ENCODE data around the gene FBN1.

FBN1 gene

GRCh38 chr15:48520376-48521155, 124.9 kb downstream of the FBN1 start:
- no peak overlapping the region for H3K9ac ChIP-seq (ENCODE audit: low read depth, low read length)
- H3K27me3 ChIP-seq (ENCODE audit: control insufficient read depth, insufficient read depth, low read length), result no peaks in the 10 kb centered on the region
- no peak overlapping the region for H3K4me3 ChIP-seq (ENCODE audit: low read depth, low read length)
- no peaks in the 10 kb centered on the region for H3K9me3 ChIP-seq (ENCODE audit: control insufficient read depth, insufficient read depth, low read length)
- no peaks in the 10 kb centered on the region for H3K36me3 ChIP-seq (ENCODE audit: control insufficient read depth, insufficient read depth, low read length)
- H3K4me1 ChIP-seq (ENCODE audit: control insufficient read depth, insufficient read depth, low read length), result no peaks in the 10 kb centered on the region

GRCh38 chr15:48516121-48516520, 129.4 kb downstream of the FBN1 start:
- H3K9me3 ChIP-seq (ENCODE audit: control insufficient read depth, insufficient read depth, low read length), result no peaks in the 10 kb centered on the region
- H3K27me3 ChIP-seq (ENCODE audit: control insufficient read depth, insufficient read depth, low read length), result no peaks in the 10 kb centered on the region
- no peaks in the 10 kb centered on the region for H3K4me1 ChIP-seq (ENCODE audit: control insufficient read depth, insufficient read depth, low read length)
- H3K36me3 ChIP-seq (ENCODE audit: control insufficient read depth, insufficient read depth, low read length), result no peaks in the 10 kb centered on the region
- no peak overlapping the region for H3K4me3 ChIP-seq (ENCODE audit: low read depth, low read length)
- no peak overlapping the region for H3K9ac ChIP-seq (ENCODE audit: low read depth, low read length)

DNA sequence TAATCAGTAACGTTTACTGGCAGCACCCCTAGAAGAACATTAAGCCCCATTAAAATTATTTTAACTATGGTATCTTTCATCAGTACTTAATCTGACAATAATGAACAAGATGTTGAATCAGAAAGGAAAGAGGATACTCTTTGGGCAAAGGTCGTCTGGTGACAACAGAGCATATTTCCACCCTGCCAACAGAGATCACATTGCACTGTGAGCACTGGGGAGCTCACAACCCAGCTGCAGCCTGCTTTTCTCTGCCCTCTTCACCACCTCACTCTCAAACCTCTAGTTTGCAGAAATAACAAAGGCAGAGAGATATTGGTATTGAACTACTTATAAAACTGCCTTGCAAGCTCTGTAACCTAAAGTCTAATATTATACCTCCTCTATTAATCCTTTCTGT, 130.0 kb downstream of the FBN1 start:
- no peaks in the 10 kb centered on the region for H3K27me3 ChIP-seq (ENCODE audit: control insufficient read depth, insufficient read depth, low read length)
- no peaks in the 10 kb centered on the region for H3K9me3 ChIP-seq (ENCODE audit: control insufficient read depth, insufficient read depth, low read length)
- H3K4me1 ChIP-seq (ENCODE audit: control insufficient read depth, insufficient read depth, low read length), result no peaks in the 10 kb centered on the region
- H3K4me3 ChIP-seq (ENCODE audit: low read depth, low read length), result no peak overlapping the region
- H3K36me3 ChIP-seq (ENCODE audit: control insufficient read depth, insufficient read depth, low read length), result no peaks in the 10 kb centered on the region
- H3K9ac ChIP-seq (ENCODE audit: low read depth, low read length), result no peak overlapping the region

DNA sequence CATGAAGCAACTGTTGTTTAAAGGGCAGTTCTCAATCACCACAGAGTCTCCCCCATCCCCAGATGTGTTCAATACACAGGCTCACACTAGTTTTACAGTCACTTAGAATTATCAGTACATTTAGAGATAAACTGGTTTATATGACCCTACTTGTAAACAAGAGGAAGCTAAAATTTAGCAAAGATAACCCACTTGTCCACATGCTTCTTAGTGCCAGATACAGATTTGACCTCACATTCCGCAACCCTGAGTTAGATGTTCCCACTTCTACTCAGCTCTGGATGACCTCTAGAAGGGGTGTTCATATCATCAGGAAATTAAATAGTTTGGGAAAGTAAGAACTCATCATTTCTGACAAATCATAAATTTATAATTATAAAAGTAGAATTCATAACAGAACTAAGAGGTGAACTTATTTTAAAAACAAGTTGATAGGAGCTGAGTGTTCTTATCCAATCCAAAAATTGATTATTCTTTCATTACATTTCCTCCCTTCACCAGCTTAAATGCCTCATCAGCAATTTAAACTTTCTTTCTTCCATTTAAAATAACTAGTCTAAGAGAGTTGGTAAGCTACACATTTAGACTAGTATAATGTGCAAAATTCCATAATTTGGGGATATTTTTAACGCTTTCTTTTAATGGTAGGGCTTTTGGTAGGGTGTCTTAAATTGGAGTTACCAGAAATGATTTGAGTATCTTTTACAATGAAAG, 131.2 kb downstream of the FBN1 start:
- Histone ChIP-seq H3K9ac (ENCODE audit: low read depth, low read length) (no peak overlapping the region), H3K4me3 (ENCODE audit: low read depth, low read length) (no peak overlapping the region), H3K36me3 (ENCODE audit: control insufficient read depth, insufficient read depth, low read length) (no peaks in the 10 kb centered on the region), H3K9me3 (ENCODE audit: control insufficient read depth, insufficient read depth, low read length) (no peaks in the 10 kb centered on the region), H3K4me1 (ENCODE audit: control insufficient read depth, insufficient read depth, low read length) (no peaks in the 10 kb centered on the region), H3K27me3 (ENCODE audit: control insufficient read depth, insufficient read depth, low read length) (no peaks in the 10 kb centered on the region)

- H3K4me1 ChIP-seq (ENCODE audit: control insufficient read depth, insufficient read depth, low read length), result no peaks in the 10 kb centered on the region
- no peaks in the 10 kb centered on the region for H3K36me3 ChIP-seq (ENCODE audit: control insufficient read depth, insufficient read depth, low read length)
- no peak overlapping the region for H3K9ac ChIP-seq (ENCODE audit: low read depth, low read length)
- H3K4me3 ChIP-seq (ENCODE audit: low read depth, low read length), result no peak overlapping the region
- H3K27me3 ChIP-seq (ENCODE audit: control insufficient read depth, insufficient read depth, low read length), result no peaks in the 10 kb centered on the region
- no peaks in the 10 kb centered on the region for H3K9me3 ChIP-seq (ENCODE audit: control insufficient read depth, insufficient read depth, low read length)
These were observed 134.5 kb downstream of the FBN1 start for GRCh38 chr15:48510976-48511375.

DNA sequence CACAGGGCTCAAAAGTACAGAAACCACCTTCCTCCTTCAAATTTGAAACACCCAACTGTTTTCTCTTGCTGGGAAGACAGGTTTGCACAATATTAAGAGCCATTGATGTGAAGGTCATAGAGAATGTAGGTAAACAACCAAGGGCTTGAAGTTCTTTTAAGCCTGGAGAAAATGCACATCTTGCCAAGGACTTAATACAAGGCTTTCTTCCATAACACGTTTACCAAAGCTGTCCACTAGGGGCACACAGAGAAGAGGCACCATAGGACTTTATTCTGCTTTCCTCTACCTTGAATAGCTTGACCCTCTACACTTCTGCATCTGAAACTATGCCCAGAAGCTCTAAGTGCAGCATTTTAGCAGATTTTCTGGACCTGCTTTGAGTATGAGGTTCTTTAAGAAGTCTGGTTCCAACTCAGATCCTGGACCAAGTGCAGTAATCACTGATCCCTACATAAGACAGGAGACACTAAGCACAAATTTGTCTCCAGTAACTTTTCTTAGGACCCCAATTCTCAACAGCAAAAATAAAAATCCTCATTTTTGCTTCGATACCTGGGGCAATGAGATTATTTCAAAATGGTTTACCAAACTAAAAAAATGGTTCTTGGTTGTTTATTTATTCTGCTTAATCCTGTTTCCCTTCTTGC, 138.0 kb downstream of the FBN1 start:
- H3K27me3 ChIP-seq (ENCODE audit: control insufficient read depth, insufficient read depth, low read length), result no peaks in the 10 kb centered on the region
- H3K4me3 ChIP-seq (ENCODE audit: low read depth, low read length), result no peak overlapping the region
- H3K36me3 ChIP-seq (ENCODE audit: control insufficient read depth, insufficient read depth, low read length), result no peaks in the 10 kb centered on the region
- H3K9ac ChIP-seq (ENCODE audit: low read depth, low read length), result no peak overlapping the region
- H3K4me1 ChIP-seq (ENCODE audit: control insufficient read depth, insufficient read depth, low read length), result no peaks in the 10 kb centered on the region
- no peaks in the 10 kb centered on the region for H3K9me3 ChIP-seq (ENCODE audit: control insufficient read depth, insufficient read depth, low read length)

DNA sequence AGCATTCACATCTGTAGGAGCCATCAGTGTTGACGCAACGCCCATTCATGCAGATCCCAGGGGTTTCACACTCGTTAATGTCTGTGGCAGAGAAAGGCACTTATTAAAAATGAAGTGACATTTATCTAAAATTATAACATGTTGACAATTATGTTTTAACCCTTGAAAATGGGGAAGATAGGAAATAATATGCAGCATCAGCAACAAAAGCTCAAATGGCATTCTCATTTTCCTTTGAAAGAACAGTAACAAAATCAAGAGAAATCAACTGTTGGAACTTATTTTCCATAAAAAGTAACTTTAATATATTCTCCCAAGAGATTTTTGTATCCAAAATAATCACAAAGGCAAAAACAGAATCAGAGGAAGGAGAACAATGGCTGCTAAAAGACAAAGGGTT, 140.4 kb downstream of the FBN1 start:
- no peak overlapping the region for H3K9ac ChIP-seq (ENCODE audit: low read depth, low read length)
- no peaks in the 10 kb centered on the region for H3K36me3 ChIP-seq (ENCODE audit: control insufficient read depth, insufficient read depth, low read length)
- no peaks in the 10 kb centered on the region for H3K27me3 ChIP-seq (ENCODE audit: control insufficient read depth, insufficient read depth, low read length)
- H3K9me3 ChIP-seq (ENCODE audit: control insufficient read depth, insufficient read depth, low read length), result no peaks in the 10 kb centered on the region
- H3K4me1 ChIP-seq (ENCODE audit: control insufficient read depth, insufficient read depth, low read length), result no peaks in the 10 kb centered on the region
- H3K4me3 ChIP-seq (ENCODE audit: low read depth, low read length), result no peak overlapping the region

- no peaks in the 10 kb centered on the region for H3K4me1 ChIP-seq (ENCODE audit: control insufficient read depth, insufficient read depth, low read length)
- no peak overlapping the region for H3K4me3 ChIP-seq (ENCODE audit: low read depth, low read length)
- no peaks in the 10 kb centered on the region for H3K27me3 ChIP-seq (ENCODE audit: control insufficient read depth, insufficient read depth, low read length)
- no peak overlapping the region for H3K9ac ChIP-seq (ENCODE audit: low read depth, low read length)
- no peaks in the 10 kb centered on the region for H3K9me3 ChIP-seq (ENCODE audit: control insufficient read depth, insufficient read depth, low read length)
- no peaks in the 10 kb centered on the region for H3K36me3 ChIP-seq (ENCODE audit: control insufficient read depth, insufficient read depth, low read length)
These were observed 144.3 kb downstream of the FBN1 start for GRCh38 chr15:48501208-48501607.

GRCh38 chr15:48500595-48500994, 144.9 kb downstream of the FBN1 start:
- no peaks in the 10 kb centered on the region for H3K4me1 ChIP-seq (ENCODE audit: control insufficient read depth, insufficient read depth, low read length)
- H3K4me3 ChIP-seq (ENCODE audit: low read depth, low read length), result no peak overlapping the region
- H3K36me3 ChIP-seq (ENCODE audit: control insufficient read depth, insufficient read depth, low read length), result no peaks in the 10 kb centered on the region
- H3K27me3 ChIP-seq (ENCODE audit: control insufficient read depth, insufficient read depth, low read length), result no peaks in the 10 kb centered on the region
- H3K9ac ChIP-seq (ENCODE audit: low read depth, low read length), result no peak overlapping the region
- H3K9me3 ChIP-seq (ENCODE audit: control insufficient read depth, insufficient read depth, low read length), result no peaks in the 10 kb centered on the region

GRCh38 chr15:48499978-48500377, 145.5 kb downstream of the FBN1 start:
- H3K36me3 ChIP-seq (ENCODE audit: control insufficient read depth, insufficient read depth, low read length), result no peaks in the 10 kb centered on the region
- no peak overlapping the region for H3K4me3 ChIP-seq (ENCODE audit: low read depth, low read length)
- no peaks in the 10 kb centered on the region for H3K9me3 ChIP-seq (ENCODE audit: control insufficient read depth, insufficient read depth, low read length)
- H3K9ac ChIP-seq (ENCODE audit: low read depth, low read length), result no peak overlapping the region
- H3K27me3 ChIP-seq (ENCODE audit: control insufficient read depth, insufficient read depth, low read length), result no peaks in the 10 kb centered on the region
- no peaks in the 10 kb centered on the region for H3K4me1 ChIP-seq (ENCODE audit: control insufficient read depth, insufficient read depth, low read length)

- H3K36me3 ChIP-seq (ENCODE audit: control insufficient read depth, insufficient read depth, low read length), result no peaks in the 10 kb centered on the region
These were observed 146.7 kb downstream of the FBN1 start for GRCh38 chr15:48498828-48499227.

DNA sequence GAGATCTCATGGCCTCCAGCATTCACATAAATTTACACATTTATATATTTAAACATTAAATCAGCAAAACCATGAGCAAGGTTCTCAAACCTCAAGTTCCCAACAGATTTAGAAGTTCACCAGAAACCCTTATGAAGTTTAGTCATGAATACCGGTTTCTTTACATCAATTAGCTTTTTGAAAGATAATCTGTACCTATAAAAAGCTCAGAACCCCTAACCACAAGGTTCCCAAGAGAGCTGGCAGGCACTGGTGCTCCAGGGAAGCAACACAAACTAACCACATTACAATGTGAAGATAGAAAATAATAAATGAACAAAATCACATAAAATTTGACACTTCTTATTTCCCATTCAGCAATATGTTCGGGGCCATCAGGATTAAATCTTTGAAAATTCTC, 150.9 kb downstream of the FBN1 start:
- no peak overlapping the region for H3K4me3 ChIP-seq (ENCODE audit: low read depth, low read length)
- no peaks in the 10 kb centered on the region for H3K4me1 ChIP-seq (ENCODE audit: control insufficient read depth, insufficient read depth, low read length)
- H3K36me3 ChIP-seq (ENCODE audit: control insufficient read depth, insufficient read depth, low read length), result no peaks in the 10 kb centered on the region
- H3K27me3 ChIP-seq (ENCODE audit: control insufficient read depth, insufficient read depth, low read length), result no peaks in the 10 kb centered on the region
- no peaks in the 10 kb centered on the region for H3K9me3 ChIP-seq (ENCODE audit: control insufficient read depth, insufficient read depth, low read length)
- H3K9ac ChIP-seq (ENCODE audit: low read depth, low read length), result no peak overlapping the region

More at GRCh38 chr15:48498828-48499227, 146.7 kb downstream of the FBN1 start:
- H3K27me3 ChIP-seq (ENCODE audit: control insufficient read depth, insufficient read depth, low read length), result no peaks in the 10 kb centered on the region
- no peak overlapping the region for H3K9ac ChIP-seq (ENCODE audit: low read depth, low read length)
- H3K4me3 ChIP-seq (ENCODE audit: low read depth, low read length), result no peak overlapping the region
- H3K9me3 ChIP-seq (ENCODE audit: control insufficient read depth, insufficient read depth, low read length), result no peaks in the 10 kb centered on the region
- H3K4me1 ChIP-seq (ENCODE audit: control insufficient read depth, insufficient read depth, low read length), result no peaks in the 10 kb centered on the region

All from iPS-15b (cell line).